Fibroblast of upper back skin (primary cell): Measurements from ENCODE around the gene DOC2A.
"Not testable (repeated sequence)": the region's sequence is repeated elsewhere in the genome, so short reads cannot be mapped to it uniquely, and the experiment has no call there.

Source experiments
- DNase-seq: peaks from one replicate; pipeline ENCODE4 v3.0.0-alpha.2; 2013

Gene DOC2A

GRCh38 chr16:29963021-29963743, 47.6 kb downstream of the DOC2A start:
- DNase-seq: no peak

- DNase-seq: no peak
Measured at GRCh38 chr16:29962344-29962994, 48.4 kb downstream of the DOC2A start.

- DNase-seq: peak; percentile 86
Measured at GRCh38 chr16:29961479-29962343, 49.1 kb downstream of the DOC2A start, which contains the start of gene TMEM219. TSS of gene TMEM219 (plus strand) at chr16:29962079. CDS start at chr16:29963144, 1,065 bp downstream.

- no peak for DNase-seq
Measured at GRCh38 chr16:29961127-29961478, 49.7 kb downstream of the DOC2A start.

GRCh38 chr16:29959821-29960220, 51.0 kb downstream of the DOC2A start:
- DNase-seq: not testable (repeated sequence)

- no peak for DNase-seq
Measured at GRCh38 chr16:29959293-29959692, 51.5 kb downstream of the DOC2A start.

GRCh38 chr16:29958756-29959155, 52.1 kb downstream of the DOC2A start:
- DNase-seq: no peak
